Ramos (cell line): ENCODE data around the gene IMP3.

ENCODE experiments used
- in situ Hi-C: fragments of 300-500 bp; cut with MboI; formaldehyde crosslinking; loops from one replicate; pipeline ENCODE4 v1.14.3; 2022; ENCODE audit warnings: low sequenced_read_pairs; ENCODE audit not compliant: unreplicated experiment

IMP3 gene

GRCh38 chr15:75673426-75674235 lies 33.6 kb upstream of the IMP3 start:
- in situ Hi-C loops = no loop called here

GRCh38 chr15:75672646-75673425 lies 32.8 kb upstream of the IMP3 start:
- in situ Hi-C loops = no loop called here

- in situ Hi-C loops = no loop called here
Observed at GRCh38 chr15:75671730-75672602, 31.9 kb upstream of the IMP3 start.

GRCh38 chr15:75669879-75670212 lies 29.8 kb upstream of the IMP3 start:
- in situ Hi-C loops = no loop called here

- in situ Hi-C loops = no loop called here
Observed at GRCh38 chr15:75669191-75669878, 29.3 kb upstream of the IMP3 start.

GRCh38 chr15:75666823-75667501 lies 26.9 kb upstream of the IMP3 start:
- in situ Hi-C loops = no loop called here

- in situ Hi-C loops = no loop called here
Observed at GRCh38 chr15:75663931-75664421, 24.0 kb upstream of the IMP3 start.

GRCh38 chr15:75662823-75663519 lies 22.9 kb upstream of the IMP3 start:
- in situ Hi-C loops = no loop called here

GRCh38 chr15:75661756-75662140 lies 21.7 kb upstream of the IMP3 start:
- in situ Hi-C loops = no loop called here

GRCh38 chr15:75661100-75661755 lies 21.2 kb upstream of the IMP3 start:
- in situ Hi-C loops = no loop called here

GRCh38 chr15:75659928-75660645 lies 20.1 kb upstream of the IMP3 start:
- in situ Hi-C loops = no loop called here

GRCh38 chr15:75659141-75659771 lies 19.2 kb upstream of the IMP3 start:
- in situ Hi-C loops = no loop called here

- in situ Hi-C loops = no loop called here
Observed at GRCh38 chr15:75656813-75657212, 16.8 kb upstream of the IMP3 start.

- in situ Hi-C loops = no loop called here
Observed at GRCh38 chr15:75656331-75656730, 16.3 kb upstream of the IMP3 start.

GRCh38 chr15:75655931-75656330 lies 15.9 kb upstream of the IMP3 start:
- in situ Hi-C loops = no loop called here

- in situ Hi-C loops = no loop called here
Observed at GRCh38 chr15:75654201-75654907, 14.3 kb upstream of the IMP3 start.
